K562 (cell line): ENCODE measurements around the gene SCP2.

Experiments
- BACH1 ChIP-seq: fragments of 200-800 bp; sonication (Bioruptor generic); IDR thresholded peaks from 2 replicates; pipeline ENCODE4 v1.6.1; 2016; ENCODE audit warnings: missing genetic modification characterization, missing compliant biosample characterization
- CBFA2T2 ChIP-seq: fragments of 450-650 bp; conservative IDR thresholded peaks from 2 replicates; pipeline ENCODE4 v1.6.1; 2017; ENCODE audit warnings: mild to moderate bottlenecking
- CC2D1A ChIP-seq: fragments of 450-650 bp; IDR thresholded peaks from 2 replicates; pipeline ENCODE4 v1.6.1; 2017; ENCODE audit warnings: mild to moderate bottlenecking
- CTCFL ChIP-seq: IDR thresholded peaks from 2 replicates; pipeline ENCODE4 v1.6.1; 2011; ENCODE audit warnings: borderline replicate concordance, low read depth, mild to moderate bottlenecking, moderate library complexity, low read length; ENCODE audit not compliant: insufficient read depth, poor library complexity, severe bottlenecking
- ELF4 ChIP-seq: fragments of 450-650 bp; formaldehyde crosslinking; IDR thresholded peaks from 2 replicates; pipeline ENCODE4 v1.4.0; 2022; ENCODE audit warnings: missing genetic modification characterization
- NEUROD1 ChIP-seq: fragments of 150-350 bp; IDR thresholded peaks from 2 replicates; pipeline ENCODE4 v1.6.1; 2014; ENCODE audit warnings: borderline replicate concordance, low read length, low read depth; ENCODE audit not compliant: partially characterized antibody
- RBBP5 ChIP-seq: fragments of 200-600 bp; sonication (generic); IDR thresholded peaks from 2 replicates; pipeline ENCODE4 v1.6.1; 2012; ENCODE audit warnings: borderline replicate concordance, mild to moderate bottlenecking, low read length, control low read depth, inconsistent platforms; ENCODE audit not compliant: insufficient read depth, poor library complexity, severe bottlenecking
- SIRT6 ChIP-seq: IDR thresholded peaks from one replicate; pipeline ENCODE4 v1.6.1; 2012; ENCODE audit warnings: low read depth, mild to moderate bottlenecking, control low read depth, inconsistent platforms, low read length, moderate library complexity
- SPI1 ChIP-seq: IDR thresholded peaks from 2 replicates; pipeline ENCODE4 v1.6.1; 2011; ENCODE audit warnings: low read depth, low read length, control low read depth, borderline replicate concordance
- TCF7L2 ChIP-seq: fragments of 150-350 bp; IDR thresholded peaks from 2 replicates; pipeline ENCODE4 v1.6.1; 2016; ENCODE audit warnings: low read depth, mild to moderate bottlenecking, low read length, moderate library complexity
- YBX1 ChIP-seq: fragments of 450-650 bp; IDR thresholded peaks from 2 replicates; pipeline ENCODE4 v1.7.1; 2016; ENCODE audit warnings: mild to moderate bottlenecking
- ZNF431 ChIP-seq: sonication (generic); formaldehyde crosslinking; IDR thresholded peaks from 2 replicates; pipeline ENCODE4 v1.8.0; 2022; ENCODE audit warnings: mild to moderate bottlenecking, missing genetic modification reagents
- TF ChIP-seq, protein P1 (sequence below), 3 experiments: IDR thresholded peaks in 2 of 3; conservative IDR thresholded peaks in 1 of 3; 2 replicates each; pipeline ENCODE4 v1.5.1; 2011 to 2012; ENCODE audit warnings: low read length in 3 of 3, mild to moderate bottlenecking in 3 of 3, control low read depth in 2 of 3, improper control_type of control experiment in 1 of 3, inconsistent platforms in 1 of 3, low read depth in 1 of 3, mixed read lengths in 1 of 3, moderate library complexity in 1 of 3; ENCODE audit not compliant: insufficient read depth in 2 of 3

DNA sequence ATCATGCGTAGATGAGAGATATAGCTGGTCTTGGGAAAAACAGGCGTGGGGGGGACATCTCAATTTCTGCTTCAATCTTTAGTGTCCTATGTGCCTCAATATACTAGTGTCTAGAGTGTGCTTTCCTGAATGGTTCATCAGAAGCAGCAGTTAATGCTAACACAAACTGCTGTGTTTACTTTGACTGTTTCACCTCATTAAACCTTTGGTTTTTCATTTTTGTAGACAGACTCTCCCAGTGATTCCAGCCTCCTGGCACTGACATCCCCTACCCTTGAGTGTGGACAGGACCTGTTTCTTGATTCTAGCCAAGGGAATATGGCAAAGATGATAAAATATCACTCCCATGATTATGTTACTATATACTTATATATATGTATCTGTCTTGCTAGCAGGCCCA, 46.9 kb upstream of the SCP2 start:
- TF ChIP-seq CBFA2T2 (no peak), YBX1 (no peak), SIRT6 (no peak), CC2D1A (no peak), BACH1 (tag) (no peak), SPI1 (no peak), RBBP5 (no peak), TCF7L2 (no peak), CTCFL (no peak), ELF4 (no peak), ZNF431 (CRISPR knock-in tag) (no peak), NEUROD1 (no peak)
- TF ChIP-seq, protein P1, sequence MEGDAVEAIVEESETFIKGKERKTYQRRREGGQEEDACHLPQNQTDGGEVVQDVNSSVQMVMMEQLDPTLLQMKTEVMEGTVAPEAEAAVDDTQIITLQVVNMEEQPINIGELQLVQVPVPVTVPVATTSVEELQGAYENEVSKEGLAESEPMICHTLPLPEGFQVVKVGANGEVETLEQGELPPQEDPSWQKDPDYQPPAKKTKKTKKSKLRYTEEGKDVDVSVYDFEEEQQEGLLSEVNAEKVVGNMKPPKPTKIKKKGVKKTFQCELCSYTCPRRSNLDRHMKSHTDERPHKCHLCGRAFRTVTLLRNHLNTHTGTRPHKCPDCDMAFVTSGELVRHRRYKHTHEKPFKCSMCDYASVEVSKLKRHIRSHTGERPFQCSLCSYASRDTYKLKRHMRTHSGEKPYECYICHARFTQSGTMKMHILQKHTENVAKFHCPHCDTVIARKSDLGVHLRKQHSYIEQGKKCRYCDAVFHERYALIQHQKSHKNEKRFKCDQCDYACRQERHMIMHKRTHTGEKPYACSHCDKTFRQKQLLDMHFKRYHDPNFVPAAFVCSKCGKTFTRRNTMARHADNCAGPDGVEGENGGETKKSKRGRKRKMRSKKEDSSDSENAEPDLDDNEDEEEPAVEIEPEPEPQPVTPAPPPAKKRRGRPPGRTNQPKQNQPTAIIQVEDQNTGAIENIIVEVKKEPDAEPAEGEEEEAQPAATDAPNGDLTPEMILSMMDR (IDR thresholded peaks at IDR 0.05 in 2 of 3, conservative IDR thresholded peaks at IDR 0.05 in 1 of 3; ENCODE audit: insufficient read depth in 2 of 3, low read depth in 1 of 3, low read length in 3 of 3): no peak
